Keratinocyte (primary cell): ENCODE data around the gene SPRN. TPM values are rescaled to one million over a fixed set of nuclear protein-coding genes. Genes with fewer than 3 reads are reported as not detected.

ENCODE experiments used
- DNase-seq: peaks from one replicate; pipeline ENCODE4 v3.0.0-alpha.2; 2011; ENCODE audit warnings: low read depth, missing footprints, low spot score
- FAIRE-seq: peaks from 2 replicates; lab custom pipeline; 2011; peaks lifted over from hg19 to GRCh38; lab: Jason Lieb, UNC
- H2AFZ ChIP-seq: 2 replicates; pipeline ENCODE4 v1.6.0; 2012; ENCODE audit warnings: low read length, control low read depth, inconsistent platforms; ENCODE audit not compliant: control insufficient read depth
- H3K27ac ChIP-seq: 2 replicates; pipeline ENCODE4 v1.5.1; 2011; ENCODE audit warnings: low read length; ENCODE audit not compliant: control insufficient read depth, insufficient read depth
- H3K27me3 ChIP-seq: 3 replicates; pipeline ENCODE4 v1.6.0; 2011; ENCODE audit warnings: low read length; ENCODE audit not compliant: control insufficient read depth, insufficient read depth; ENCODE audit errors: extremely low read depth
- H3K36me3 ChIP-seq, 2 experiments: 2 replicates in 1 of 2; 3 replicates in 1 of 2; pipeline ENCODE4 v1.5.1; 2011; ENCODE audit warnings: low read length in 2 of 2, mild to moderate bottlenecking in 1 of 2; ENCODE audit not compliant: control insufficient read depth in 2 of 2, insufficient read depth in 2 of 2; ENCODE audit errors: extremely low read depth in 1 of 2
- H3K4me1 ChIP-seq: 3 replicates; pipeline ENCODE4 v1.5.1; 2011; ENCODE audit warnings: low read length; ENCODE audit not compliant: control insufficient read depth, insufficient read depth; ENCODE audit errors: extremely low read depth
- H3K4me2 ChIP-seq: 3 replicates; pipeline ENCODE4 v1.6.0; 2011; ENCODE audit warnings: low read depth, low read length; ENCODE audit not compliant: control insufficient read depth, insufficient read depth; ENCODE audit errors: extremely low read depth
- H3K4me3 ChIP-seq, 3 experiments: fragments of 200-600 bp in 1 of 3; sonication (generic) in 1 of 3; 2 replicates in 2 of 3; 3 replicates in 1 of 3; pipeline ENCODE4 v1.5.1; 2011 to 2016; ENCODE audit warnings: low read length in 3 of 3, mild to moderate bottlenecking in 3 of 3, control low read depth in 2 of 3, inconsistent platforms in 1 of 3, low read depth in 1 of 3, mixed read lengths in 1 of 3, mixed run types in 1 of 3, moderate library complexity in 1 of 3; ENCODE audit not compliant: control insufficient read depth in 2 of 3, insufficient read depth in 2 of 3; ENCODE audit errors: extremely low read depth in 1 of 3
- H3K79me2 ChIP-seq: 2 replicates; pipeline ENCODE4 v1.6.0; 2012; ENCODE audit warnings: low read length; ENCODE audit not compliant: control insufficient read depth, insufficient read depth
- H3K9ac ChIP-seq: 3 replicates; pipeline ENCODE4 v1.6.0; 2011; ENCODE audit warnings: low read length; ENCODE audit not compliant: control insufficient read depth, insufficient read depth; ENCODE audit errors: extremely low read depth
- H3K9me1 ChIP-seq: 3 replicates; pipeline ENCODE4 v1.6.0; 2011; ENCODE audit warnings: low read length; ENCODE audit not compliant: control insufficient read depth, insufficient read depth; ENCODE audit errors: extremely low read depth
- H3K9me3 ChIP-seq: 2 replicates; pipeline ENCODE4 v1.5.1; 2012; ENCODE audit warnings: low read depth, low read length; ENCODE audit not compliant: control insufficient read depth
- H4K20me1 ChIP-seq: 3 replicates; pipeline ENCODE4 v1.6.0; 2011; ENCODE audit warnings: low read length; ENCODE audit not compliant: control insufficient read depth, insufficient read depth; ENCODE audit errors: extremely low read depth
- CTCF ChIP-seq, 3 experiments: IDR thresholded peaks in 1 of 3; conservative IDR thresholded peaks in 1 of 3; optimal IDR thresholded peaks in 1 of 3; 2 replicates in 2 of 3; 3 replicates in 1 of 3; pipeline versions ENCODE3 to v1.5.1; 2011; ENCODE audit warnings: low read length in 3 of 3, mild to moderate bottlenecking in 3 of 3, moderate library complexity in 2 of 3, control low read depth in 1 of 3, inconsistent platforms in 1 of 3; ENCODE audit not compliant: insufficient read depth in 2 of 3; ENCODE audit errors: extremely low read depth in 1 of 3
- EZH2 ChIP-seq: IDR thresholded peaks from one replicate; pipeline ENCODE4 v1.6.1; 2012; ENCODE audit warnings: inconsistent platforms, mild to moderate bottlenecking, low read length, moderate library complexity
- dilution Hi-C: fragments of 300-500 bp; cut with MboI; formaldehyde crosslinking; loops from one replicate; pipeline ENCODE4 v1.7.0; 2020; ENCODE audit warnings: low sequenced_read_pairs; ENCODE audit not compliant: extremely low pct_ligation_motif_present
- polyA plus RNA-seq, 5 experiments: library from polyadenylated mRNA; depleted of rRNA in 3 of 5; stranded (reverse) in 3 of 5; stranded (forward) in 1 of 5; unstranded in 1 of 5; fragments of >200 nt; gene quantifications; 1 replicate in 1 of 5; 2 replicates in 3 of 5; 3 replicates in 1 of 5; pipeline versions ENCODE4 v1.2.1 to v1.2.3, GENCODE V29; 2011 to 2012; ENCODE audit warnings: missing spikeins in 2 of 5, low read depth in 1 of 5, low replicate concordance in 1 of 5

Gene SPRN
- polyA plus RNA-seq, 1 donor (not counting 4 experiments of a cell fraction or from before 2014, with no cell fraction given) = 0.01 TPM

GRCh38 chr10:133379152-133379800 is 45.1 kb downstream of the SPRN start, which contains the start of gene PAOX:
TSS of gene PAOX (plus strand) at chr10:133379262. CDS start at chr10:133379317, 55 bp downstream.
- peak within 1 kb of the TSS; percentile 92 for H3K4me2 ChIP-seq
- no peaks in the 10 kb centered on the region for H3K4me1 ChIP-seq
- peak within 1 kb of the TSS; percentile 92 for H2AFZ ChIP-seq
- H3K4me3 ChIP-seq = peak within 1 kb of the TSS; percentile 64 to 77 (median 73)
- no peaks in the 10 kb centered on the region for H3K79me2 ChIP-seq
- H3K27me3 ChIP-seq = no peaks in the 10 kb centered on the region
- no peaks in the 10 kb centered on the region for H3K9me3 ChIP-seq
- TF ChIP-seq EZH2 (no peak), CTCF (optimal IDR thresholded peaks at IDR 0.05 in 1 of 3, IDR thresholded peaks at IDR 0.05 in 1 of 3, conservative IDR thresholded peaks at IDR 0.05 in 1 of 3; ENCODE audit: extremely low read depth in 1 of 3, insufficient read depth in 2 of 3, low read length in 3 of 3) (no peak)
- no peaks in the 10 kb centered on the region for H4K20me1 ChIP-seq
- no peaks in the 10 kb centered on the region for H3K36me3 ChIP-seq
- no peak within 1 kb of the TSS for H3K27ac ChIP-seq
- dilution Hi-C loops = no loop called here
- no peak for FAIRE-seq
- peak within 1 kb of the TSS; percentile 58 for H3K9ac ChIP-seq
- H3K9me1 ChIP-seq = no peaks in the 10 kb centered on the region
- no peak for DNase-seq

- DNase-seq = no peak
- no peaks in the 10 kb centered on the region for H3K9me1 ChIP-seq
- H3K36me3 ChIP-seq = no peaks in the 10 kb centered on the region
- H4K20me1 ChIP-seq = no peaks in the 10 kb centered on the region
- H3K4me1 ChIP-seq = peaks cover 3% of the 10 kb centered on the region
- H3K4me3 ChIP-seq = peak overlapping the region; percentile 64 to 77 (median 73)
- peak overlapping the region; percentile 92 for H2AFZ ChIP-seq
- H3K27me3 ChIP-seq = no peaks in the 10 kb centered on the region
- peak overlapping the region; percentile 58 for H3K9ac ChIP-seq
- peak overlapping the region; percentile 92 for H3K4me2 ChIP-seq
- no peak overlapping the region for H3K27ac ChIP-seq
- H3K9me3 ChIP-seq = no peaks in the 10 kb centered on the region
- dilution Hi-C loops = no loop called here
- no peak for TF ChIP-seq EZH2
- no peak for TF ChIP-seq CTCF (optimal IDR thresholded peaks at IDR 0.05 in 1 of 3, IDR thresholded peaks at IDR 0.05 in 1 of 3, conservative IDR thresholded peaks at IDR 0.05 in 1 of 3; ENCODE audit: extremely low read depth in 1 of 3, insufficient read depth in 2 of 3, low read length in 3 of 3)
- no peaks in the 10 kb centered on the region for H3K79me2 ChIP-seq
- FAIRE-seq = no peak
Measured at GRCh38 chr10:133378251-133379096, 46.0 kb downstream of the SPRN start.
